GM21526 (cell line): ENCODE data around the gene SLC17A3.

ENCODE experiments used
- ATAC-seq: cut with Tn5 transposase; IDR thresholded peaks from one replicate; pipeline ENCODE4 v1.9.1; 2021; ENCODE audit warnings: moderate library complexity; ENCODE audit not compliant: unreplicated experiment, low FRiP score

SLC17A3 gene

DNA sequence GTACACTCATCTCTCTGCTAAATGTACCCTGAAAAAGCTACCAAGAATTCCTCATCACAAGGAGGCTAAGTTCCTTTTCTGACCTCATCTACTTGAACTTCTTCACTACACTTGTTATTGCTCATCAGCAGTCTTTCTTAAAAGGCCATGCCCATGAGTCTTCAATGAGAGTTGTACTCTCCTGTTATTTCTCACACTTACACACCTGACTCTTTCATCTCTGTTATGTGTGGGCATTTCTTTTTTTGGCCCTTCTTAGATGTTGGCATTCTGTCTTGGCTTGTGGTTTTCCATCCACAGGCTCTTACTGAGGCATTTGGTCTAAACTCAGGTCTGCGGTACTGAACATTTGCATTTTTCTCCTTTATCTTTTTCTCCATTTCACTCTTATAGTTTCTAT is 31.5 kb downstream of the SLC17A3 start:
- ATAC-seq = no peak

DNA sequence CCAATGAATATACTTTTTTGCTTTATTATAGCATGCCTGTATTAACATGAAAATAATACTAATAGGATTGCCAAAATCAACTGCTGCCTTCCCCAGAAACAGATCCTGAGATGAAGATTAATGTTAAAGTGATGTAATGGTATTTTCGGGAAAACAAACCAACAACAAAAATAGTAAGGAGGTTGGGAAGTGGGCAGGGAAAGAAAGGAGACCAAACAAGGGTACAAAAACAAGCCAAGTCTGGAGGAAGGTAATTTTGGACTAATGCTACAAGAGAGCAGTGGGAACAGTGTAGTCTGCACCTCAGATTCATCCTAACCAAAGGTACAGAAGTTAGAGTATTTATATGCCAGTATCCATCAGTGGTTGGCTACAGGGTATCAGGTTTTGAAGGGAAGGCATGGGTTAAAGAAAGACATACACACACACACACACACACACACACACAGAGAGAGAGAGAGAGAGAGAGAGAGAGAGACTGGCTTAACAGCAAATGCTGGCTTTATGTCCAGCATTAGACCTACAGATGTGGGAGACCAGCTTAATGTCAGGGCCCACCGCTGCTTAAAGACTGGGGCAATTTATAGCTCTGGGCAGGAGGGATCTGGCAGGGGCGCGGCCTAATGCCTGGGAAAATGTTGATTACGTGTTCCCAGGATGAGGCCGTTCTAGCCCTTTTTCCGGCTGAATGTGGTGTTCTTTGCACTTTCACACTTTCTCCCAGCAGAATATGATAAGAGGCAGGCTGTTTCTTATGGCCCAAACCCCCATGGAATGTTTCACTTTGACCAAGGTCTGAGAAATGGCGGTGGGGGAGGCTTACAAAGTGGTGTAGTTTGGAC is 38.4 kb downstream of the SLC17A3 start:
- ATAC-seq = no peak

DNA sequence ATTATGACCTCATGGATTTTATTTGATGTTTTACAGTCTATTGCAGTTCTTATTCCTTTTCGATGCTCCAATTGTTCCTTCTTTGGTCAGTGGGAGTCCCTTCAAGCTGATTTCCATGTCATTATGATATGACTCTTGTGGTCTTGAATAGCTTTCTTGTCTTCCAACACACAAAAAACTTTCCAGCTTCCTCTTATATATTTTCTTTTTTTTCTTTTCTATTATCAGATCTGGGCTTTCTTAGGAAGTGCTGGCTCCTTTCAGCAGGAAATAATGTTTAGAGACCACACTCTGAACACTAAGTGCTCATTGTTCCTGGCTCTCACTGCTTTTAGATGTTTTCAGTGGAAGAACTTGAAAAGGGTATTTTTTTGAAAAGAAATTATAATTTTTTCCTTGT is 39.1 kb downstream of the SLC17A3 start:
- no peak for ATAC-seq

DNA sequence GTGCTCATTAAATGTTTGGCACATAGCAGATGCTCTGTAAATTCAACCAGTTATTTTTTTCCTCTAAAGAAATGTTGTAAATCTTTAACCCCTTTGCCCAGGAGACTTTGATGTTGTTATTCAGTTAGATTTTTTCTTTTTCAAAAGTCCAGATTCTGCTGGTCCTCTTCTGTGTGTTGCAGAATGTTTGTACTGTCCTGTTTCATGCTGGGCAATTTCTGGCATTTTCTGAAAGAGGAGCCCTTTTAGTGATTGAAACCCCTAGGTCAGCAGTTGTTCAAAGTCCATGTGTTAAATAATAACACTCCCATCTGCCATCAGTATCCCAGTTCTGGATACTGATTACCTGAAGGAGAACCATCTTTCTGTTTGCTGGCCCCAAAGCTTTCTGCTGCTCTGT is 40.9 kb downstream of the SLC17A3 start:
- ATAC-seq = no peak

DNA sequence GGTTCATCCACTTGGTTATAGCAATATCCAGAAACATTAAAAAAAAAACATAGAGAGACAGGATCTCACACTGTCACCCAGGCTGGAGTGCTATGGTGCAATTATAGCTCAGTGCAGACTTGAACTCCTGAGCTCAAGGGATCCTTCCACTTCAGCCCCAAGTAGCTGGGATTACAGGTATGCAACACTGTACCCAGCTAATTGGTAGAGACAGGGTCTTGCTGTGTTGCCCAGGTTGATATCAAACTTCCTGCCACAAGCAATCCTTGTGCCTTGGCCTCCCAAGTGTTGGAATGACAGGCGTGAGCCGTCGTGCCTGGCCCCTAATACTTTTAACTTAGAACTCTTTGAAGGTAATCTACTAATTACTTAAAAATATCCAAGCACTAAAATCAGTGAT is 41.4 kb downstream of the SLC17A3 start:
- ATAC-seq = no peak

DNA sequence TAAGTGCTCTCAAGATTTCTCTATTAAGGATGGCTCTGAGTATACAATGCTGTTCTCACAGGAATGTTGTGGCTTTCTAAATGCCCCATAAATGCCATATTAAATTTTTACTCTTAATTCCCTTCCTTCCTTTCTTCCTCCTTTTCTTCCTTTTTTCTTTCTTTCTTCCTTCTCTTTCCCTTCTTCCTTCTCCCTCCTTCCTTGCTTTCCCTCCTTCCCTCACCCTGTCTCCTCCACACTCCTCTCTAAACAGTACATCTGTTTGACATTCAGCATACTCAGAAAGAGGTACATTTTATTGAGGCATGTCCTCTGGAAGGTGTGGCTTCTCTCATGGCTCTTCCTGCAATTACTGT is 41.8 kb downstream of the SLC17A3 start:
- no peak for ATAC-seq

DNA sequence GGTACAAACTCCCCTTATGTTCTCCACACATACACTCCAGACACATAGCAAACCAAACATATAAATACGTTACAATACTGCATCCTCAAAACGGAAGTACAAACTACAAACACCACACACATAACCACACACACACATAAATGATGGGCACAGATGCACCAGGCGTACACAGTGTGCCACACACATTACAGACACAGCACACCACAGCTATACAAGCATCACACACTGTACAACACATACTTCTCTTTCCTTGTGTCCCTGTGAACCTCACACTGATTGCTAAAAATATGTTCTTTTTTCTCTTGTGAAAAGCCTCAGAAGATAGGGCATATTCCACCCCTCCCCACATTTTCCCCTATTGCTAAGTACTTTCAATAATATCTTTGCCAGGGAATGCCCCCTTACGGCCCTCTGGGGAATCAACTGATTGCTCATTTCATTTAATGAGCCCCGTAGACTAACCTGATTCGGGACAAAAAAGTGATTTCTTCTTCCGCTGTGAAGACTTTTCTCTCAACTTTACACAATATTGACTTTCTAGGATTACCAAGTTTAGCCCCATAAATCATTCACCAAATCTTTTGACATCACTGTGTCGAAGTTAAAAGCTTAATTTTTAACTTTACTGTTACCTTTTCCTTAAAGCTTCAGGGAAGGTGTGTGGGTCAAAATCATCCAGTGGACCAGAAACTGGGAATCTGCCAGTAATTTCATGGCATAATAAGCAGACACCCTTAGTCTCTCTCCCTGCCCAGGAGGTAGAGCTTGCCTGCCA is 42.3 kb downstream of the SLC17A3 start, which contains the start of gene SLC17A1:
SLC17A1 (minus strand) TSS at position 521 of the 775 bp plus-strand sequence. CDS start 1,495 bp downstream, outside the sequence.
- ATAC-seq = no peak

DNA sequence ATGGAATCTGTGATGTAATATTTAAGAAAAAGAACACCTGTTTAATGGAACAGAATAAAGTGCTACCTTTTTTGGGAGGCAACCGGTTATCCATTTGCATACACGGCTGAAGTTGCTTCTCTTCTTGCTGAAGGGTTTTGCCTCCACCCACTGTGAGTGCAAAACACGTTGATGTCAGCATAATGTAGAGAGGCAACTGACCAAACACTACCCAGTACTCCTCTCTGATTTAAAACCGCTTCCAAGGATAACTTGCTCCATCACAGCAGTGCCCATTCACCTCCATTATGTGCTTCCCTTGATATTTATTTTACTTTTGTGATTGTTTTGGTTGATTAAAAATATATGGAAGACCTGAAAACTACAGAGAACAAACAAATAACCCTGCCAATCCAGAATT is 43.6 kb downstream of the SLC17A3 start:
- no peak for ATAC-seq

DNA sequence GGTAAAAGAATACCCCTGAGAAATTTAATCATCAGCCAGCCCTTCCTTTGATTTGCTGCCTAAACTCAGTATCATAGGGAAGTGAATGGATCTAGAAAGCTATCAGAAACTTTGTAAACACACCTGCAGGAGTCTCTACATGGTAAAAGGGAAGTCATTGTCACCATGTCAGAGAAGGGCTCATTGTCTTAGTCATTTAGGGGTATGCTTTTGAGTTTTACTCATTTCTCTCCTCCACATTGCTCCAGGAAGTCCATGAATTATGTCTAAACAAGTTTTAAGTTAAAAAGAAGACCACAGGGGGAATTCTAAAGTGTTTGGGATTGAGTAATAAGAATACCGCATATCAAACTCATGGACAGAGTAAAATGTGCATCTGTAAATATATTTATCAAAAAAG is 44.7 kb downstream of the SLC17A3 start:
- ATAC-seq = no peak

DNA sequence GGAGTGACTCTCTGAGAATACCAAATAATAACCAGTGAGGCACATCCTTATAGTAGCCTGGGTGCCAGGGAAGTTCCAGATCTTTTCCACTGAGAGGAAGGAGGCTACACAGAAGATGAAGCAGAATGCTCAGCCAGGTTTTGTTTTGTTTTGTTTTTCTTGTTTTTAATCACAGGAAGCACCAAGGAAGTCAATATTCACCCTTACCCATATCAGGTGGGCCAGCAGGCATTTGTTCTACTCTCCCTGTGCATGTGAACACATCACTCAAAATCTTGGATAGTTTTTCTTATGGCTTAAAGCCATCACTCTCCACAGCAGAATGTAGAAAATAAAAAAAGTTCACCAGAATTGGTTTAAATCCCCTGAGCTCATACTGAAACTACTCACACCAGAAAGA is 52.7 kb downstream of the SLC17A3 start:
- no peak for ATAC-seq

DNA sequence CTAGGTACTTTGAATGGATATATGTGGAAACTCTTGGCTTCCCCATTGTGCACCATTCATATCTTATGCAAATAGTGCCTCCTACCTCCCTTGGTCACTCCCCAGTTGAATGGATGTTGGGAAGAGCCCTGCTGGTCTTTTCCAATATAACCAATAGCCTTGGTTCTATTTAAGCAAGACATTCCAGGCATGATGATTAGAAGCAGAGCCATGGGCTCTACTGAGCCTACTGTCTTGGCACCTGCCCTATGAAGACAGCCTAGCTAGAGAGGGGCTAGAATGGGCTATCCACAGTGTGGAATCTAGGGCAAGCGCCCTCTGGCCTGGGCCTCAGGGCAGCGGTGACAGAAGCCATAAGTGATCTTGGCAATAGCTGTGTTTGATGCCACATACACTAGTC is 57.8 kb downstream of the SLC17A3 start:
- no peak for ATAC-seq

DNA sequence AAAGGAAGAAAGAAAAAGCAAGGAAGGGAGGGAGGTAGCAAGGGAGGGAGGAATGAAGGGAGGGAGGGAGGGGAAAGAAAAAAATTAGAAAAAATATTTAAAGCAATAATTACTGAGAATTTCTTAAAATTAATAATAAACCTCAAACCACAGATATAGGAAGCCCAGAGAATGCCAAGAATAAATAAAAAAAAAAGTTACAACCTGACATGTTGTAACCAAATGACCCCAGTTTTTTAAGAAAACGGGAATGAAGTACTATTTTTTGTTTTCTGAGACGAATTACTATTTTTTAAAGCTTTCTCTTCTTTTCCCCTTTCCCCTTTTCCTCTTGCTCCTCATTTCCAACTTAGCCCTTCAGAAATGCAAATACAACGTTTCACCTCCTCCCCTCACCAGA is 58.8 kb downstream of the SLC17A3 start:
- no peak for ATAC-seq

DNA sequence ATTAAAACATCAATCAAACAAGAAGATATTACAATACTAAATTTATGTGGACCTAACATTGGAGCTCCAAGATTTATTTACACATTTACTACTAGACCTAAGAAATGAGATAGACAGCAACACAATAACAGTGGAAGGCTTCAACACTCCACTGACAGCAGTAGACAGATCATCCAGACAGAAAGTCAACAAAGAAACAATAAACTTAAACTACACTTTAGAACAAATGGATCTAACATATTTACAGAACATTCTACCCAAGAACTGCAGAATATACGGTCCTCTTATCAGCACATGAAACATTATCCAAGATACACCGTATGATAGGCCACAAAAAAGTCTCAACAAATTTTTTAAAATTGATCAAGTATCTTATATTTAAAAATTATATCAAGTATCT is 69.2 kb downstream of the SLC17A3 start:
- no peak for ATAC-seq

DNA sequence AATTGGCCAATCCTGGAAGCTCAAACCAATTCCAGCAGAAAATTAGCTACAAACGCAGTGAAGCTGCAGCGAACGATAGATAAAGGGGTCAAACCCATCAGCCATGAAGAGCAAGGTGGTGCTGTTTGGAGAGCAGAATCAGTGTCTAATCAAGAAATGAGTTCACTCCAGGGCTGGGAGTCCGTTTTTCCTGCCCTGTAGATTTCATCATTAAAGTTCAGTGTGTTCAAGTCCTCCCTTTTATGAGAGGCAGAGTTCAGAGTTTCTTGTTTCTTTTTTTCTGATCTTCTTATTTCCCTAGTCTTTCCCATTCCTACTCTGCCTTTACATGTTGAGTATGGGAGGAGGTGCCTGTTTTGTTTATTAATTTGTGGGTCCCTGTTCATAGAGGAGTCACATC is 72.6 kb downstream of the SLC17A3 start:
- ATAC-seq = no peak
